Activated CD4-positive, alpha-beta T cell treated with anti-CD3 and anti-CD28 coated beads, Interleukin-2, amount 50 U/mL, for 16 hours (primary cell): ENCODE results near the gene MUC6.

ENCODE experiments used
- DNase-seq: peaks from one replicate; pipeline ENCODE4 v3.0.0-alpha.2; 2020

The MUC6 gene

GRCh38 chr11:1036303-1036923 is at the start of gene MUC6:
TSS of gene MUC6 (minus strand) at chr11:1036718. CDS start at chr11:1036655, 63 bp downstream.
- DNase-seq = no peak

GRCh38 chr11:1085440-1086170 is 49.1 kb upstream of the MUC6 start:
- DNase-seq = no peak

GRCh38 chr11:1084561-1085439 is 48.3 kb upstream of the MUC6 start:
- no peak for DNase-seq

- no peak for DNase-seq
These were observed 47.4 kb upstream of the MUC6 start for GRCh38 chr11:1083621-1084551.

GRCh38 chr11:1082728-1083620 is 46.5 kb upstream of the MUC6 start:
- DNase-seq = no peak

- DNase-seq = no peak
These were observed 45.8 kb upstream of the MUC6 start for GRCh38 chr11:1082346-1082727.

GRCh38 chr11:1081601-1082311 is 45.2 kb upstream of the MUC6 start:
- DNase-seq = no peak

- no peak for DNase-seq
These were observed 41.7 kb upstream of the MUC6 start for GRCh38 chr11:1078191-1078601.

GRCh38 chr11:1077417-1078119 is 41.0 kb upstream of the MUC6 start:
- DNase-seq = no peak

GRCh38 chr11:1077033-1077416 is 40.5 kb upstream of the MUC6 start:
- DNase-seq = no peak

GRCh38 chr11:1076061-1076665 is 39.6 kb upstream of the MUC6 start:
- no peak for DNase-seq

- DNase-seq = no peak
These were observed 38.9 kb upstream of the MUC6 start for GRCh38 chr11:1075341-1075911.

- DNase-seq = no peak
These were observed 38.0 kb upstream of the MUC6 start, which contains the start of gene MUC2 for GRCh38 chr11:1074244-1075221. TSS of gene MUC2 (plus strand) at chr11:1074874.

- DNase-seq = no peak
These were observed 37.3 kb upstream of the MUC6 start for GRCh38 chr11:1073851-1074243.

GRCh38 chr11:1073261-1073724 is 36.8 kb upstream of the MUC6 start:
- DNase-seq = no peak

GRCh38 chr11:1072821-1073231 is 36.3 kb upstream of the MUC6 start:
- DNase-seq = no peak

GRCh38 chr11:1072116-1072820 is 35.8 kb upstream of the MUC6 start:
- DNase-seq = no peak
